GM23338 (cell line): ENCODE data around the gene CCDC73. TPM values are rescaled to one million over a fixed set of nuclear protein-coding genes. Genes with fewer than 3 reads are reported as not detected.

Source experiments
- ATAC-seq: fragments of 200-7000 bp; cut with Tn5 transposase; 3 replicates; pipeline ENCODE4 v1.9.1; 2020
- DNase-seq: peaks from one replicate; pipeline ENCODE4 v3.0.0-alpha.2; 2015; ENCODE audit warnings: low spot score
- H2AFZ ChIP-seq: fragments of 200-600 bp; sonication (generic); 2 replicates; pipeline ENCODE4 v1.8.0; 2016; ENCODE audit warnings: antibody characterized with exemption, mild to moderate bottlenecking, moderate library complexity
- H3F3A ChIP-seq: fragments of 200-600 bp; sonication (generic); replicated peaks from 2 replicates; pipeline ENCODE4 v1.8.0; 2017; ENCODE audit warnings: antibody characterized with exemption, mixed run types, low read depth
- H3K27ac ChIP-seq: fragments of 200-600 bp; sonication (generic); 2 replicates; pipeline ENCODE4 v1.6.1; 2016; ENCODE audit warnings: low read depth
- H3K27me3 ChIP-seq: fragments of 200-600 bp; sonication (generic); 2 replicates; pipeline ENCODE4 v1.8.0; 2016; ENCODE audit warnings: mild to moderate bottlenecking, mixed run types, moderate library complexity; ENCODE audit not compliant: insufficient read depth
- H3K36me3 ChIP-seq: fragments of 200-600 bp; sonication (generic); 2 replicates; pipeline ENCODE4 v1.8.0; 2016; ENCODE audit warnings: mild to moderate bottlenecking; ENCODE audit not compliant: insufficient read depth
- H3K4me1 ChIP-seq: fragments of 200-600 bp; sonication (generic); 2 replicates; pipeline ENCODE4 v1.8.0; 2016; ENCODE audit warnings: mild to moderate bottlenecking, moderate library complexity; ENCODE audit not compliant: insufficient read depth
- H3K4me2 ChIP-seq: fragments of 200-600 bp; sonication (generic); 2 replicates; pipeline ENCODE4 v1.7.1; 2017; ENCODE audit warnings: mixed run types
- H3K4me3 ChIP-seq: fragments of 200-600 bp; sonication (generic); 2 replicates; pipeline ENCODE4 v1.6.1; 2016; ENCODE audit warnings: mixed run types
- H3K79me2 ChIP-seq: fragments of 200-600 bp; sonication (generic); replicated peaks from 2 replicates; pipeline ENCODE4 v1.8.0; 2017; ENCODE audit warnings: mild to moderate bottlenecking; ENCODE audit not compliant: insufficient read depth
- H3K9me2 ChIP-seq: fragments of 200-600 bp; sonication (generic); 2 replicates; pipeline ENCODE4 v1.8.0; 2017; ENCODE audit not compliant: insufficient read depth
- H4K20me1 ChIP-seq: fragments of 200-600 bp; sonication (generic); replicated peaks from 2 replicates; pipeline ENCODE4 v1.8.0; 2017; ENCODE audit warnings: mild to moderate bottlenecking; ENCODE audit not compliant: insufficient read depth
- H3K27ac Mint-ChIP-seq: 2 replicates; pipeline ENCODE4 v1.8.0; 2020; ENCODE audit warnings: inconsistent platforms, mild to moderate bottlenecking, moderate library complexity, mixed read lengths
- H3K27me3 Mint-ChIP-seq: 3 replicates; pipeline ENCODE4 v1.8.0; 2022; ENCODE audit warnings: low read depth, mild to moderate bottlenecking, moderate library complexity, mixed read lengths, inconsistent platforms; ENCODE audit not compliant: insufficient read depth, poor library complexity
- H3K36me3 Mint-ChIP-seq: 3 replicates; pipeline ENCODE4 v1.8.0; 2021; ENCODE audit warnings: low read depth, mild to moderate bottlenecking, inconsistent platforms, moderate library complexity, mixed read lengths
- H3K4me1 Mint-ChIP-seq: 3 replicates; pipeline ENCODE4 v1.8.0; 2020; ENCODE audit warnings: mild to moderate bottlenecking, inconsistent platforms, mixed read lengths
- H3K4me3 Mint-ChIP-seq: 3 replicates; pipeline ENCODE4 v1.8.0; 2021; ENCODE audit warnings: moderate library complexity, mild to moderate bottlenecking, inconsistent platforms, mixed read lengths
- H3K9me3 Mint-ChIP-seq: 3 replicates; pipeline ENCODE4 v1.8.0; 2020; ENCODE audit warnings: moderate library complexity, mild to moderate bottlenecking, inconsistent platforms, mixed read lengths
- CREB1 ChIP-seq: fragments of 250-450 bp; sonication (Bioruptor Pico); IDR thresholded peaks from 2 replicates; pipeline ENCODE4 v1.5.0; 2020; ENCODE audit warnings: low read depth, mild to moderate bottlenecking, moderate library complexity
- CTCF ChIP-seq, 2 experiments: fragments of 200-600 bp in 1 of 2; sonication (generic) in 1 of 2; conservative IDR thresholded peaks; 2 replicates each; pipeline versions ENCODE4 v1.5.1 to v1.6.1; 2016 to 2017; ENCODE audit warnings: antibody characterized with exemption in 2 of 2, low read depth in 2 of 2, mild to moderate bottlenecking in 2 of 2, moderate library complexity in 1 of 2
- ETS1 ChIP-seq: IDR thresholded peaks from 2 replicates; pipeline ENCODE4 v1.6.1; 2016; ENCODE audit warnings: antibody characterized with exemption
- EZH2 ChIP-seq: fragments of 200-600 bp; sonication (generic); IDR thresholded peaks from one replicate; pipeline ENCODE4 v1.8.0; 2017; ENCODE audit warnings: antibody characterized with exemption, mild to moderate bottlenecking, low read depth; ENCODE audit not compliant: unreplicated experiment
- EZH2phosphoT487 ChIP-seq: fragments of 200-600 bp; sonication (generic); IDR thresholded peaks from one replicate; pipeline ENCODE4 v1.8.1; 2018; ENCODE audit warnings: antibody characterized with exemption; ENCODE audit not compliant: unreplicated experiment
- JUNB ChIP-seq: IDR thresholded peaks from one replicate; pipeline ENCODE4 v1.6.1; 2016; ENCODE audit warnings: antibody characterized with exemption; ENCODE audit not compliant: unreplicated experiment
- NANOG ChIP-seq: IDR thresholded peaks from 2 replicates; pipeline ENCODE4 v1.6.1; 2016; ENCODE audit warnings: antibody characterized with exemption, borderline replicate concordance
- POLR2AphosphoS5 ChIP-seq: IDR thresholded peaks from 2 replicates; pipeline ENCODE4 v1.6.1; 2016; ENCODE audit warnings: antibody characterized with exemption, low read depth
- REST ChIP-seq: IDR thresholded peaks from one replicate; pipeline ENCODE4 v1.6.1; 2018; ENCODE audit warnings: antibody characterized with exemption; ENCODE audit not compliant: unreplicated experiment
- STAT1 ChIP-seq: IDR thresholded peaks from one replicate; pipeline ENCODE4 v1.6.1; 2016; ENCODE audit warnings: antibody characterized with exemption; ENCODE audit not compliant: unreplicated experiment
- ZNF114 ChIP-seq: fragments of 250-450 bp; sonication (Bioruptor Pico); IDR thresholded peaks from 2 replicates; pipeline ENCODE4 v1.5.0; 2020; ENCODE audit warnings: mild to moderate bottlenecking, moderate library complexity
- ZNF331 ChIP-seq: fragments of 250-450 bp; sonication (Bioruptor Pico); IDR thresholded peaks from 2 replicates; pipeline ENCODE4 v1.5.0; 2020; ENCODE audit warnings: low read depth, mild to moderate bottlenecking, moderate library complexity
- ZNF462 ChIP-seq: fragments of 250-450 bp; sonication (Bioruptor Pico); IDR thresholded peaks from 2 replicates; pipeline ENCODE4 v1.5.0; 2020; ENCODE audit warnings: mild to moderate bottlenecking, moderate library complexity
- polyA plus RNA-seq: library from polyadenylated mRNA; unstranded; fragments of >200 nt; fragmentation: Nextera tagmentation; extraction: Ambion mirVana; gene quantifications from 2 replicates; pipeline ENCODE4 v1.2.1, GENCODE V29; 2016
- total RNA-seq: library from RNA; depleted of rRNA; stranded (reverse); fragments of >200 nt; shearing (Covaris generic); gene quantifications from 2 replicates; pipeline ENCODE4 v1.2.3, GENCODE V29; 2014

Gene CCDC73
- total and polyA plus RNA-seq, 2 experiments from 2014 or later: 0.06 TPM; not detected in 1

- no peaks in the 10 kb centered on the region for H3K36me3 Mint-ChIP-seq
- Histone ChIP-seq H3K79me2 (no peaks in the 10 kb centered on the region), H3K27ac (no peak overlapping the region), H4K20me1 (no peaks in the 10 kb centered on the region), H3K27me3 (no peaks in the 10 kb centered on the region), H3K9me2 (no peaks in the 10 kb centered on the region), H3K36me3 (no peaks in the 10 kb centered on the region), H3K4me2 (no peak overlapping the region), H3K4me1 (no peaks in the 10 kb centered on the region), H3F3A (no peaks in the 10 kb centered on the region), H2AFZ (no peak overlapping the region; the same call in 1 of the 2 replicates), H3K4me3 (no peak overlapping the region)
- no peaks in the 10 kb centered on the region for H3K27me3 Mint-ChIP-seq
- no peaks in the 10 kb centered on the region; the same call in 1 of the 3 replicates for H3K4me1 Mint-ChIP-seq
- ATAC-seq: no peak
- no peaks in the 10 kb centered on the region for H3K9me3 Mint-ChIP-seq
- no peak overlapping the region for H3K4me3 Mint-ChIP-seq
- no peak for DNase-seq
- TF ChIP-seq ZNF462 (CRISPR knock-in tag) (no peak), ETS1 (no peak), JUNB (no peak), ZNF114 (CRISPR knock-in tag) (no peak), CREB1 (CRISPR knock-in tag) (no peak), STAT1 (no peak), EZH2phosphoT487 (no peak), NANOG (no peak), REST (no peak), POLR2AphosphoS5 (no peak), ZNF331 (CRISPR knock-in tag) (no peak), EZH2 (no peak), CTCF (conservative IDR thresholded peaks at IDR 0.05; ENCODE audit: low read depth in 2 of 2) (no peak)
- H3K27ac Mint-ChIP-seq: no peak overlapping the region
Observed at GRCh38 chr11:32722255-32722654, 72.2 kb downstream of the CCDC73 start.
